Transverse colon (tissue), 4 donors: ENCODE results near the gene PTP4A2.

Experiments used
- EP300 ChIP-seq: sonication (generic); formaldehyde crosslinking; IDR thresholded peaks from one replicate; pipeline ENCODE4 v1.6.1; 2017; ENCODE audit warnings: antibody characterized with exemption, low read depth
- POLR2A ChIP-seq: fragments of 450-650 bp; IDR thresholded peaks from one replicate; pipeline ENCODE4 v1.6.1; 2016; ENCODE audit warnings: antibody characterized with exemption, mild to moderate bottlenecking, moderate library complexity
- POLR2AphosphoS5 ChIP-seq, 3 donors: sonication (generic); formaldehyde crosslinking; IDR thresholded peaks; one replicate each; pipeline ENCODE4 v1.6.1; 2016; ENCODE audit warnings: antibody characterized with exemption in 3 of 3
- TF ChIP-seq, protein P1 (sequence below), 5 experiments: fragments of 200-600 bp in 3 of 5; fragments of 450-650 bp in 2 of 5; sonication (generic) in 3 of 5; IDR thresholded peaks; 1 replicate in 2 of 5; 2 replicates in 3 of 5; pipeline ENCODE4 v1.5.1; 2016 to 2017; ENCODE audit warnings: antibody characterized with exemption in 5 of 5, inconsistent platforms in 3 of 5, mild to moderate bottlenecking in 2 of 5, moderate library complexity in 1 of 5

DNA sequence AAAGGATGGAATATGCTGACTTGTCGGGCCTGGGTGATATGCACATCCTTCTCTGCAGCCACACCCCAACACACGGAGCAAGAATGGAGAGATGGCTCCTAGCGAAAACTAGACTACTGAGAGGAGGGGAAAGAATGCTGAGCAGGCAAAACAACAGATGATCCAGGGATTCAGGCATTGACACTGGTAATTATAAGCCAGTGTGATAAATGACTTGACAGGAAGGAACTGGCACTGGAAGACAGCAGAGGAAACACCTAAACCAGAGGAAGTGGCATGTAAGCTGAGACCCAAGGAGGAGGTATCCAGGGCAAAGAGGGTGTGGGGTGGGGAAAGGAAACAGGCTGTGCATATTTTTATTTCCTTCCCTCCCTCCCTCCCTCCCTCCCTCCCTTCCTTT, 43.8 kb upstream of the PTP4A2 start:
- TF ChIP-seq, protein P1, sequence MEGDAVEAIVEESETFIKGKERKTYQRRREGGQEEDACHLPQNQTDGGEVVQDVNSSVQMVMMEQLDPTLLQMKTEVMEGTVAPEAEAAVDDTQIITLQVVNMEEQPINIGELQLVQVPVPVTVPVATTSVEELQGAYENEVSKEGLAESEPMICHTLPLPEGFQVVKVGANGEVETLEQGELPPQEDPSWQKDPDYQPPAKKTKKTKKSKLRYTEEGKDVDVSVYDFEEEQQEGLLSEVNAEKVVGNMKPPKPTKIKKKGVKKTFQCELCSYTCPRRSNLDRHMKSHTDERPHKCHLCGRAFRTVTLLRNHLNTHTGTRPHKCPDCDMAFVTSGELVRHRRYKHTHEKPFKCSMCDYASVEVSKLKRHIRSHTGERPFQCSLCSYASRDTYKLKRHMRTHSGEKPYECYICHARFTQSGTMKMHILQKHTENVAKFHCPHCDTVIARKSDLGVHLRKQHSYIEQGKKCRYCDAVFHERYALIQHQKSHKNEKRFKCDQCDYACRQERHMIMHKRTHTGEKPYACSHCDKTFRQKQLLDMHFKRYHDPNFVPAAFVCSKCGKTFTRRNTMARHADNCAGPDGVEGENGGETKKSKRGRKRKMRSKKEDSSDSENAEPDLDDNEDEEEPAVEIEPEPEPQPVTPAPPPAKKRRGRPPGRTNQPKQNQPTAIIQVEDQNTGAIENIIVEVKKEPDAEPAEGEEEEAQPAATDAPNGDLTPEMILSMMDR (IDR thresholded peaks at IDR 0.05) = no peak
- TF ChIP-seq POLR2A (no peak), POLR2AphosphoS5 (IDR thresholded peaks at IDR 0.05) (no peak), EP300 (no peak)
